Anterior cingulate cortex (tissue), 58 donors: ENCODE measurements around the gene CACNB4.
"Not testable (repeated sequence)": the region's sequence is repeated elsewhere in the genome, so short reads cannot be mapped to it uniquely, and the experiment has no call there.

Source experiments
- DNase-seq, 58 donors: peaks; one replicate each; lab custom pipeline; 2025; lab: John Stamatoyannopoulos, UW

Gene CACNB4

GRCh38 chr2:151918308-151918707, 180.5 kb downstream of the CACNB4 start:
- peak in 10 of 58 donors; percentile 12 to 57 (median 24) for DNase-seq

GRCh38 chr2:151916632-151917031, 182.2 kb downstream of the CACNB4 start:
- DNase-seq: no peak

GRCh38 chr2:151915629-151916025, 183.2 kb downstream of the CACNB4 start:
- not testable (repeated sequence) for DNase-seq

- peak in 3 of 58 donors; percentile 6 to 23 (median 17) for DNase-seq
Measured at GRCh38 chr2:151914989-151915628, 183.7 kb downstream of the CACNB4 start.

- no peak for DNase-seq
Measured at GRCh38 chr2:151908204-151908882, 190.5 kb downstream of the CACNB4 start.

GRCh38 chr2:151907286-151908203, 191.3 kb downstream of the CACNB4 start:
- no peak for DNase-seq

GRCh38 chr2:151906633-151906998, 192.2 kb downstream of the CACNB4 start:
- no peak for DNase-seq

- no peak for DNase-seq
Measured at GRCh38 chr2:151905963-151906632, 192.7 kb downstream of the CACNB4 start.

- peak in 1 of 58 donors; percentile 16 for DNase-seq
Measured at GRCh38 chr2:151904807-151905206, 194.0 kb downstream of the CACNB4 start.

- no peak for DNase-seq
Measured at GRCh38 chr2:151904021-151904420, 194.8 kb downstream of the CACNB4 start.

- DNase-seq: no peak
Measured at GRCh38 chr2:151902829-151903228, 196.0 kb downstream of the CACNB4 start.

GRCh38 chr2:151900331-151900730, 198.5 kb downstream of the CACNB4 start:
- peak in 2 of 58 donors; percentile 16 to 21 for DNase-seq

- no peak for DNase-seq
Measured at GRCh38 chr2:151899156-151899555, 199.7 kb downstream of the CACNB4 start.

- DNase-seq: peak in 4 of 58 donors; percentile 4 to 22 (median 15)
Measured at GRCh38 chr2:151891566-151892194, 207.2 kb downstream of the CACNB4 start.

GRCh38 chr2:151887164-151887563, 211.7 kb downstream of the CACNB4 start:
- DNase-seq: no peak

GRCh38 chr2:151886241-151886640, 212.6 kb downstream of the CACNB4 start:
- no peak for DNase-seq

- no peak for DNase-seq
Measured at GRCh38 chr2:151882786-151883445, 215.9 kb downstream of the CACNB4 start.

- DNase-seq: no peak
Measured at GRCh38 chr2:151881342-151881741, 217.5 kb downstream of the CACNB4 start.

GRCh38 chr2:151880586-151880985, 218.3 kb downstream of the CACNB4 start:
- DNase-seq: no peak
